ENCODE data around the gene CNTNAP5.

The CNTNAP5 gene

GRCh38 chr2:124024561-124025170, 421 bp upstream of the CNTNAP5 start:
- Histone ChIP-seq H3K4me1 (ENCODE audit: insufficient read depth, low read length, poor library complexity, severe bottlenecking) (peaks cover 4% of the 10 kb centered on the region), H3K4me3 (ENCODE audit: low read length, poor library complexity, severe bottlenecking) (no peak overlapping the region), H3F3A (ENCODE audit: low read depth) (no peaks in the 10 kb centered on the region), H3K4me2 (ENCODE audit: low read depth, low read length, poor library complexity, severe bottlenecking) (no peak overlapping the region), H3K79me2 (ENCODE audit: insufficient read depth, low read length) (no peaks in the 10 kb centered on the region), H3K9ac (ENCODE audit: low read depth, low read length, poor library complexity, severe bottlenecking) (no peak overlapping the region), H3K27me3 (ENCODE audit: insufficient read depth, low read length, poor library complexity, severe bottlenecking) (no peaks in the 10 kb centered on the region), H4K20me1 (ENCODE audit: insufficient read depth, low read length, poor library complexity, severe bottlenecking) (no peaks in the 10 kb centered on the region), H2AFZ (ENCODE audit: low read length) (no peak overlapping the region), H3K9me2 (replicated peaks; ENCODE audit: low read depth, low read length) (no peaks in the 10 kb centered on the region), H3K36me3 (ENCODE audit: insufficient read depth, low read length) (no peaks in the 10 kb centered on the region), H3K9me3 (ENCODE audit: insufficient read depth, low read depth, low read length) (no peaks in the 10 kb centered on the region)
- no peak for TF ChIP-seq EZH2phosphoT487 (IDR thresholded peaks at IDR 0.05; ENCODE audit: borderline replicate concordance)
- no peak for TF ChIP-seq CTCF (conservative IDR thresholded peaks at IDR 0.05; ENCODE audit: low read length)

- no peaks in the 10 kb centered on the region for H3K36me3 ChIP-seq (ENCODE audit: insufficient read depth, low read length)
- H3F3A ChIP-seq (ENCODE audit: low read depth) = no peaks in the 10 kb centered on the region
- TF ChIP-seq CTCF (conservative IDR thresholded peaks at IDR 0.05; ENCODE audit: low read length) (no peak), EZH2phosphoT487 (IDR thresholded peaks at IDR 0.05; ENCODE audit: borderline replicate concordance) (no peak)
- peaks cover 4% of the 10 kb centered on the region for H3K4me1 ChIP-seq (ENCODE audit: insufficient read depth, low read length, poor library complexity, severe bottlenecking)
- no peaks in the 10 kb centered on the region for H3K79me2 ChIP-seq (ENCODE audit: insufficient read depth, low read length)
- H3K4me3 ChIP-seq (ENCODE audit: low read length, poor library complexity, severe bottlenecking) = no peak overlapping the region
- no peak overlapping the region for H3K4me2 ChIP-seq (ENCODE audit: low read depth, low read length, poor library complexity, severe bottlenecking)
- no peaks in the 10 kb centered on the region for H3K9me2 ChIP-seq (replicated peaks; ENCODE audit: low read depth, low read length)
- no peak overlapping the region for H2AFZ ChIP-seq (ENCODE audit: low read length)
- H3K9me3 ChIP-seq (ENCODE audit: insufficient read depth, low read depth, low read length) = no peaks in the 10 kb centered on the region
- no peaks in the 10 kb centered on the region for H3K27me3 ChIP-seq (ENCODE audit: insufficient read depth, low read length, poor library complexity, severe bottlenecking)
- H3K9ac ChIP-seq (ENCODE audit: low read depth, low read length, poor library complexity, severe bottlenecking) = no peak overlapping the region
- H4K20me1 ChIP-seq (ENCODE audit: insufficient read depth, low read length, poor library complexity, severe bottlenecking) = no peaks in the 10 kb centered on the region
These were observed 876 bp downstream of the CNTNAP5 start for GRCh38 chr2:124025891-124026434.

GRCh38 chr2:124026503-124026902, 1.4 kb downstream of the CNTNAP5 start:
- no peaks in the 10 kb centered on the region for H3K27me3 ChIP-seq (ENCODE audit: insufficient read depth, low read length, poor library complexity, severe bottlenecking)
- H3K4me3 ChIP-seq (ENCODE audit: low read length, poor library complexity, severe bottlenecking) = no peak overlapping the region
- no peaks in the 10 kb centered on the region for H4K20me1 ChIP-seq (ENCODE audit: insufficient read depth, low read length, poor library complexity, severe bottlenecking)
- no peak overlapping the region for H2AFZ ChIP-seq (ENCODE audit: low read length)
- no peak overlapping the region for H3K4me2 ChIP-seq (ENCODE audit: low read depth, low read length, poor library complexity, severe bottlenecking)
- peaks cover 4% of the 10 kb centered on the region for H3K4me1 ChIP-seq (ENCODE audit: insufficient read depth, low read length, poor library complexity, severe bottlenecking)
- no peak overlapping the region for H3K9ac ChIP-seq (ENCODE audit: low read depth, low read length, poor library complexity, severe bottlenecking)
- no peaks in the 10 kb centered on the region for H3K9me2 ChIP-seq (replicated peaks; ENCODE audit: low read depth, low read length)
- H3K79me2 ChIP-seq (ENCODE audit: insufficient read depth, low read length) = no peaks in the 10 kb centered on the region
- no peaks in the 10 kb centered on the region for H3F3A ChIP-seq (ENCODE audit: low read depth)
- no peaks in the 10 kb centered on the region for H3K9me3 ChIP-seq (ENCODE audit: insufficient read depth, low read depth, low read length)
- H3K36me3 ChIP-seq (ENCODE audit: insufficient read depth, low read length) = no peaks in the 10 kb centered on the region
- TF ChIP-seq EZH2phosphoT487 (IDR thresholded peaks at IDR 0.05; ENCODE audit: borderline replicate concordance) (no peak), CTCF (conservative IDR thresholded peaks at IDR 0.05; ENCODE audit: low read length) (no peak)
